ENCODE measurements around the gene RPS18.
A peak's percentile ranks its signal among the peaks of the same experiment; 100 is the strongest.

Gene RPS18

GRCh38 chr6:33243476-33243875 is 28.4 kb upstream of the RPS18 start:
- Histone ChIP-seq H3K27me3 (ENCODE audit: control insufficient read depth, low read length) (peaks cover 24% of the 10 kb centered on the region), H3K9me2 (replicated peaks; ENCODE audit: control insufficient read depth, low read length) (no peaks in the 10 kb centered on the region), H4K20me1 (ENCODE audit: control insufficient read depth, insufficient read depth, low read depth, low read length) (no peaks in the 10 kb centered on the region), H3K79me2 (ENCODE audit: control insufficient read depth, low read length) (no peaks in the 10 kb centered on the region), H3K4me2 (ENCODE audit: low read length) (no peak overlapping the region), H3K9me3 (ENCODE audit: control insufficient read depth, insufficient read depth, low read length) (no peaks in the 10 kb centered on the region), H3K4me1 (ENCODE audit: control insufficient read depth, low read length) (peaks cover 7% of the 10 kb centered on the region), H3F3A (ENCODE audit: control insufficient read depth, insufficient read depth) (peaks cover 3% of the 10 kb centered on the region; the same call in 1 of the 2 replicates), H3K36me3 (ENCODE audit: control insufficient read depth, low read length) (no peaks in the 10 kb centered on the region), H3K4me3 (ENCODE audit: low read length) (no peak overlapping the region), H3K27ac (ENCODE audit: low read depth, low read length) (no peak overlapping the region)
- TF ChIP-seq CTCF (IDR thresholded peaks at IDR 0.05; ENCODE audit: low read depth, low read length, poor library complexity, severe bottlenecking), result no peak
- no peak for TF ChIP-seq EZH2phosphoT487 (IDR thresholded peaks at IDR 0.05; ENCODE audit: borderline replicate concordance, low read length)

DNA sequence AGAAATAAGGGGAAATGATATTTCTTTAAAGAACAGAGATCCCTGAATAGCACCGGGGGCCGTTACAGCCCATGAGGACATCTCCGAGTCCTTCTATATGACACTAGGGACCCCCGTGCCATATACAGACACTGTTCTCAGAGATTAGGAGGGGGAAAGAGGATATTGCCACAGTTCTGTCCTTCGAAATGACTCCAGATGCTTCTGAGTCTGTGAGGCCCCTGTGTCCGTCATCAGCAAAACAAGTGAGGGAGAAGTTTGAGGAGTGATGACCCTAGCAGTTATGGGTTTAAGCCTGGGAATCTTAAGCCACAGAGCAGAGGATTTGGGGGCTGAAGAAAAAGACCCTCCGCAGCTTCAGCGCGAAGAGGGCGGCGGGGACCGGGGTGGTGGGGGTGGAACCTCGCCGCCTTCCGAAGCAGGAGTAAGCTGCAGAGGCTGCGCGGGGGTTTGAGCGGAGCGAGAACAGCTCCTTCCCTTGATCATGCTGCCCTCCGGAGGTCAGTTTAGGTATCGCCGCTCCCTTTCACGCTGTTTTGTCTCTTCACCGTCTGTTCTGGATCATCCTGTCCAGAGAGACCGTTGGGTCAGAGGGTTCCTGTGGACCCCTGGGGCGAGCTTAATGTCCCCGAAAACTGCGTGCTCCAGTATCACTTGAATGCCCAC is 23.8 kb upstream of the RPS18 start:
- H3F3A ChIP-seq (ENCODE audit: control insufficient read depth, insufficient read depth), result peaks cover 11% of the 10 kb centered on the region
- peak overlapping the region; percentile 92 for H3K4me2 ChIP-seq (ENCODE audit: low read length)
- TF ChIP-seq EZH2phosphoT487 (IDR thresholded peaks at IDR 0.05; ENCODE audit: borderline replicate concordance, low read length), result no peak
- peak; percentile 89 for TF ChIP-seq CTCF (IDR thresholded peaks at IDR 0.05; ENCODE audit: low read depth, low read length, poor library complexity, severe bottlenecking)

GRCh38 chr6:33248643-33248931 is 23.3 kb upstream of the RPS18 start:
- H3K9me3 ChIP-seq (ENCODE audit: control insufficient read depth, insufficient read depth, low read length), result no peaks in the 10 kb centered on the region
- H3K79me2 ChIP-seq (ENCODE audit: control insufficient read depth, low read length), result peaks cover 8% of the 10 kb centered on the region
- H3K36me3 ChIP-seq (ENCODE audit: control insufficient read depth, low read length), result peaks cover 14% of the 10 kb centered on the region
- peaks cover 23% of the 10 kb centered on the region for H3K4me1 ChIP-seq (ENCODE audit: control insufficient read depth, low read length)
- no peaks in the 10 kb centered on the region for H3K9me2 ChIP-seq (replicated peaks; ENCODE audit: control insufficient read depth, low read length)
- peak overlapping the region; percentile 92 for H3K4me2 ChIP-seq (ENCODE audit: low read length)
- H3F3A ChIP-seq (ENCODE audit: control insufficient read depth, insufficient read depth), result peaks cover 8% of the 10 kb centered on the region
- H3K27ac ChIP-seq (ENCODE audit: low read depth, low read length), result peak overlapping the region; percentile 63
- peak overlapping the region; percentile 73 for H3K4me3 ChIP-seq (ENCODE audit: low read length)
- TF ChIP-seq CTCF (IDR thresholded peaks at IDR 0.05; ENCODE audit: low read depth, low read length, poor library complexity, severe bottlenecking) (peak; percentile 44), EZH2phosphoT487 (IDR thresholded peaks at IDR 0.05; ENCODE audit: borderline replicate concordance, low read length) (no peak)
- no peaks in the 10 kb centered on the region for H4K20me1 ChIP-seq (ENCODE audit: control insufficient read depth, insufficient read depth, low read depth, low read length)
- no peaks in the 10 kb centered on the region for H3K27me3 ChIP-seq (ENCODE audit: control insufficient read depth, low read length)

More for the DNA sequence above, 23.8 kb upstream of the RPS18 start:
- Histone ChIP-seq H3K36me3 (ENCODE audit: control insufficient read depth, low read length) (peaks cover 14% of the 10 kb centered on the region), H3K27me3 (ENCODE audit: control insufficient read depth, low read length) (peaks cover 4% of the 10 kb centered on the region; the same call in 1 of the 2 replicates), H4K20me1 (ENCODE audit: control insufficient read depth, insufficient read depth, low read depth, low read length) (no peaks in the 10 kb centered on the region), H3K9me3 (ENCODE audit: control insufficient read depth, insufficient read depth, low read length) (no peaks in the 10 kb centered on the region), H3K79me2 (ENCODE audit: control insufficient read depth, low read length) (peaks cover 8% of the 10 kb centered on the region), H3K4me1 (ENCODE audit: control insufficient read depth, low read length) (peaks cover 23% of the 10 kb centered on the region), H3K4me3 (ENCODE audit: low read length) (peak overlapping the region; percentile 73), H3K27ac (ENCODE audit: low read depth, low read length) (peak overlapping the region; percentile 63), H3K9me2 (replicated peaks; ENCODE audit: control insufficient read depth, low read length) (no peaks in the 10 kb centered on the region)

All from DOHH2 (cell line).